ENCODE results near the gene TSEN54.
"Not testable (repeated sequence)": the region's sequence is repeated elsewhere in the genome, so short reads cannot be mapped to it uniquely, and the experiment has no call there.

The TSEN54 gene

GRCh38 chr17:75517297-75517865 lies 1.1 kb downstream of the TSEN54 start:
- TF ChIP-seq CTCF (IDR thresholded peaks at IDR 0.05; ENCODE audit: control insufficient read depth, insufficient read depth, low read depth, low read length, missing control alignments), result no peak
- no peak for DNase-seq (ENCODE audit: low read depth)
- H3K4me3 ChIP-seq (ENCODE audit: control insufficient read depth, low read depth, low read length), result peak overlapping the region; percentile 83

GRCh38 chr17:75518201-75518600 lies 1.9 kb downstream of the TSEN54 start:
- no peak for TF ChIP-seq CTCF (IDR thresholded peaks at IDR 0.05; ENCODE audit: control insufficient read depth, insufficient read depth, low read depth, low read length, missing control alignments)
- no peak for DNase-seq (ENCODE audit: low read depth)
- H3K4me3 ChIP-seq (ENCODE audit: control insufficient read depth, low read depth, low read length), result no peak overlapping the region

GRCh38 chr17:75518983-75519537 lies 2.7 kb downstream of the TSEN54 start:
- no peak overlapping the region for H3K4me3 ChIP-seq (ENCODE audit: control insufficient read depth, low read depth, low read length)
- TF ChIP-seq CTCF (IDR thresholded peaks at IDR 0.05; ENCODE audit: control insufficient read depth, insufficient read depth, low read depth, low read length, missing control alignments), result no peak
- no peak for DNase-seq (ENCODE audit: low read depth)

- DNase-seq (ENCODE audit: low read depth); H3K4me3 ChIP-seq (ENCODE audit: control insufficient read depth, low read depth, low read length): not testable (repeated sequence)
These were observed 4.1 kb downstream of the TSEN54 start for GRCh38 chr17:75520413-75520812.

- no peak for DNase-seq (ENCODE audit: low read depth)
These were observed 5.0 kb downstream of the TSEN54 start for GRCh38 chr17:75521290-75521689.

GRCh38 chr17:75521951-75522727 lies 5.8 kb downstream of the TSEN54 start:
- no peak for TF ChIP-seq CTCF (IDR thresholded peaks at IDR 0.05; ENCODE audit: control insufficient read depth, insufficient read depth, low read depth, low read length, missing control alignments)
- DNase-seq (ENCODE audit: low read depth), result no peak
- H3K4me3 ChIP-seq (ENCODE audit: control insufficient read depth, low read depth, low read length), result no peak overlapping the region

More at GRCh38 chr17:75521290-75521689, 5.0 kb downstream of the TSEN54 start:
- TF ChIP-seq CTCF (IDR thresholded peaks at IDR 0.05; ENCODE audit: control insufficient read depth, insufficient read depth, low read depth, low read length, missing control alignments), result no peak
- H3K4me3 ChIP-seq (ENCODE audit: control insufficient read depth, low read depth, low read length), result no peak overlapping the region

GRCh38 chr17:75523647-75524046 lies 7.3 kb downstream of the TSEN54 start:
- DNase-seq (ENCODE audit: low read depth), result no peak
- no peak overlapping the region for H3K4me3 ChIP-seq (ENCODE audit: control insufficient read depth, low read depth, low read length)
- TF ChIP-seq CTCF (IDR thresholded peaks at IDR 0.05; ENCODE audit: control insufficient read depth, insufficient read depth, low read depth, low read length, missing control alignments), result no peak

Measured in AG09309 (cell line).